Endothelial cell of umbilical vein (primary cell): ENCODE results near the gene ATP8A2. TPM values are rescaled to one million over a fixed set of nuclear protein-coding genes. Genes with fewer than 3 reads are reported as not detected.

Experiments used
- BruUV-seq: library from RNA; stranded (reverse); fragments of 400-500 nt; replicated peaks from 2 replicates; lab custom pipeline; 2021; lab: Mats Ljungman, UMichigan
- CTCF ChIA-PET: fragments of 300-600, 350-600 bp; sonication (Branson Sonifier 250); formaldehyde crosslinking; loops from one replicate; lab custom pipeline; 2021; ENCODE audit warnings: antibody characterized with exemption, inconsistent platforms; lab: Charles Lee
- POLR2A ChIA-PET: fragments of 300-600, 350-600 bp; sonication (Branson Sonifier 250); formaldehyde crosslinking; loops from one replicate; lab custom pipeline; 2021; ENCODE audit warnings: antibody characterized with exemption, inconsistent platforms; lab: Charles Lee
- DNase-seq: peaks from one replicate; pipeline ENCODE4 v3.0.0-alpha.2; 2011; ENCODE audit warnings: low read depth, low spot score
- FAIRE-seq: peaks from 2 replicates; lab custom pipeline; 2011; peaks lifted over from hg19 to GRCh38; lab: Jason Lieb, UNC
- H2AFZ ChIP-seq: 2 replicates; pipeline ENCODE4 v1.6.0; 2012; ENCODE audit warnings: low read depth, low read length, control low read depth, inconsistent platforms
- H3K27ac ChIP-seq: 2 replicates; pipeline ENCODE4 v1.5.1; 2011; ENCODE audit warnings: low read depth, mild to moderate bottlenecking, control low read depth, low read length, moderate library complexity; ENCODE audit not compliant: insufficient read depth
- H3K27me3 ChIP-seq, 2 experiments: 2 replicates each; pipeline versions ENCODE4 v1.6.0 to v1.6.1; 2011; ENCODE audit warnings: low read length in 2 of 2, mixed read lengths in 1 of 2; ENCODE audit not compliant: control insufficient read depth in 2 of 2, insufficient read depth in 2 of 2
- H3K36me3 ChIP-seq, 2 experiments: 2 replicates in 1 of 2; 3 replicates in 1 of 2; pipeline ENCODE4 v1.5.1; 2011; ENCODE audit warnings: low read length in 2 of 2, mild to moderate bottlenecking in 1 of 2, moderate library complexity in 1 of 2; ENCODE audit not compliant: control insufficient read depth in 2 of 2, insufficient read depth in 2 of 2; ENCODE audit errors: extremely low read depth in 1 of 2
- H3K4me1 ChIP-seq: 3 replicates; pipeline ENCODE4 v1.5.1; 2011; ENCODE audit warnings: mild to moderate bottlenecking, low read length; ENCODE audit not compliant: control insufficient read depth, insufficient read depth; ENCODE audit errors: extremely low read depth
- H3K4me2 ChIP-seq: 2 replicates; pipeline ENCODE4 v1.6.1; 2011; ENCODE audit warnings: low read length, control low read depth, mixed read lengths; ENCODE audit not compliant: insufficient read depth
- H3K4me3 ChIP-seq, 3 experiments: fragments of 200-600 bp in 1 of 3; sonication (generic), shearing (Covaris generic) in 1 of 3; replicated peaks in 1 of 3; 2 replicates each; pipeline ENCODE4 v1.5.1; 2011 to 2016; ENCODE audit warnings: control low read depth in 3 of 3, low read length in 3 of 3, mild to moderate bottlenecking in 2 of 3, inconsistent platforms in 1 of 3, low read depth in 1 of 3, moderate library complexity in 1 of 3; ENCODE audit not compliant: insufficient read depth in 1 of 3
- H3K79me2 ChIP-seq: 2 replicates; pipeline ENCODE4 v1.6.0; 2012; ENCODE audit warnings: low read length, inconsistent platforms; ENCODE audit not compliant: control insufficient read depth, insufficient read depth
- H3K9ac ChIP-seq: replicated peaks from 2 replicates; pipeline ENCODE3; 2011; ENCODE audit warnings: low read length, control low read depth; ENCODE audit not compliant: insufficient read depth; ENCODE audit errors: extremely low read depth
- H3K9me1 ChIP-seq: replicated peaks from 3 replicates; pipeline ENCODE4 v1.6.0; 2011; ENCODE audit warnings: mild to moderate bottlenecking, low read length; ENCODE audit not compliant: control insufficient read depth, insufficient read depth; ENCODE audit errors: extremely low read depth
- H3K9me3 ChIP-seq: replicated peaks from 2 replicates; pipeline ENCODE4 v1.5.1; 2012; ENCODE audit warnings: low read length, inconsistent platforms; ENCODE audit not compliant: control insufficient read depth, insufficient read depth
- H4K20me1 ChIP-seq: replicated peaks from 2 replicates; pipeline ENCODE3; 2011; ENCODE audit warnings: mild to moderate bottlenecking, low read length; ENCODE audit not compliant: control insufficient read depth, insufficient read depth; ENCODE audit errors: extremely low read depth
- CTCF ChIP-seq, 2 donors: IDR thresholded peaks; 1 replicate in 1 of 2; 2 replicates in 1 of 2; pipeline ENCODE4 v1.5.1; 2011; ENCODE audit warnings: low read length in 2 of 2, mild to moderate bottlenecking in 2 of 2, moderate library complexity in 2 of 2, control low read depth in 1 of 2, inconsistent platforms in 1 of 2, low read depth in 1 of 2; ENCODE audit not compliant: insufficient read depth in 1 of 2; ENCODE audit errors: extremely low read depth in 1 of 2
- EZH2 ChIP-seq: IDR thresholded peaks from 2 replicates; pipeline ENCODE4 v1.6.1; 2012; ENCODE audit warnings: borderline replicate concordance, low read depth, mild to moderate bottlenecking, moderate library complexity, low read length, inconsistent platforms; ENCODE audit not compliant: severe bottlenecking
- FOS ChIP-seq: IDR thresholded peaks from 2 replicates; pipeline ENCODE4 v1.6.1; 2011; ENCODE audit warnings: mild to moderate bottlenecking, low read length, moderate library complexity, borderline replicate concordance; ENCODE audit not compliant: insufficient read depth
- GATA2 ChIP-seq: IDR thresholded peaks from 2 replicates; pipeline ENCODE4 v1.7.0; 2011; ENCODE audit warnings: low read depth, mild to moderate bottlenecking, moderate library complexity, mixed read lengths, low read length; ENCODE audit not compliant: insufficient read length, insufficient read depth
- JUN ChIP-seq: IDR thresholded peaks from 2 replicates; pipeline ENCODE4 v1.6.1; 2011; ENCODE audit warnings: borderline replicate concordance, low read depth; ENCODE audit not compliant: insufficient read length, insufficient read depth
- MAX ChIP-seq: IDR thresholded peaks from 2 replicates; pipeline ENCODE4 v1.6.1; 2011; ENCODE audit not compliant: insufficient read depth, insufficient read length
- MYC ChIP-seq: IDR thresholded peaks from one replicate; pipeline ENCODE4 v1.6.1; 2011; ENCODE audit warnings: mild to moderate bottlenecking, low read depth, low read length
- POLR2A ChIP-seq: IDR thresholded peaks from 2 replicates; pipeline ENCODE4 v1.6.1; 2012; ENCODE audit warnings: low read depth, mild to moderate bottlenecking, control low read depth, low read length
- POLR2AphosphoS5 ChIP-seq: IDR thresholded peaks from 2 replicates; pipeline ENCODE4 v1.6.1; 2012; ENCODE audit warnings: low read depth, mild to moderate bottlenecking, control low read depth, low read length, moderate library complexity; ENCODE audit not compliant: insufficient read depth
- dilution Hi-C: fragments of 300-500 bp; cut with MboI; formaldehyde crosslinking; loops from one replicate; pipeline ENCODE4 v1.15.0; 2019; ENCODE audit warnings: low sequenced_read_pairs; ENCODE audit not compliant: extremely low pct_ligation_motif_present
- intact Hi-C: fragments of 100-400 bp; cut with micrococcal nuclease; formaldehyde crosslinking; loops from one replicate; pipeline ENCODE4 v1.10.0; 2022
- polyA plus RNA-seq, 4 experiments: library from polyadenylated mRNA; depleted of rRNA in 3 of 4; stranded (reverse) in 3 of 4; unstranded in 1 of 4; fragments of >200 nt; gene quantifications; 2 replicates each; pipeline versions ENCODE4 v1.2.1 to v1.2.3, GENCODE V29; 2011 to 2012; ENCODE audit warnings: missing spikeins in 1 of 4
- total RNA-seq: library from RNA; stranded (reverse); gene quantifications from 2 replicates; pipeline ENCODE4 v1.2.3, GENCODE V29; 2021

ATP8A2 gene
- total and polyA plus RNA-seq, 2 donors (not counting 3 experiments of a cell fraction or from before 2014, with no cell fraction given), result 0.11 to 0.49 TPM

- H3K79me2 ChIP-seq, result no peaks in the 10 kb centered on the region
- intact Hi-C loops (no loop called here), dilution Hi-C loops (no loop called here)
- no peak overlapping the region for H3K27ac ChIP-seq
- peaks cover 1 to 5% of the 10 kb centered on the region in 2 experiments for H3K27me3 ChIP-seq
- POLR2A ChIA-PET, result no interaction called here
- DNase-seq (no peak), FAIRE-seq (no peak)
- no peaks in the 10 kb centered on the region for H3K9me3 ChIP-seq
- H2AFZ ChIP-seq, result no peak overlapping the region
- H3K9me1 ChIP-seq, result no peaks in the 10 kb centered on the region
- CTCF ChIA-PET, result interaction anchor here (0.6 kb wide), 1 partner anchor 12 kb away, joined by 3 read pairs; no protein-coding TSS in a partner anchor
- no peaks in the 10 kb centered on the region for H3K4me1 ChIP-seq
- TF ChIP-seq POLR2AphosphoS5, result no peak
- TF ChIP-seq EZH2, result no peak
- TF ChIP-seq POLR2A, result no peak
- TF ChIP-seq JUN, result no peak
- TF ChIP-seq CTCF (IDR thresholded peaks at IDR 0.05; ENCODE audit: extremely low read depth in 1 of 2, insufficient read depth in 1 of 2, low read depth in 1 of 2, low read length in 2 of 2), result no peak
- no peak for TF ChIP-seq MAX
- no peak for TF ChIP-seq GATA2
- no peak for TF ChIP-seq FOS
- no peak for TF ChIP-seq MYC
- H3K9ac ChIP-seq, result no peak overlapping the region
- no peaks in the 10 kb centered on the region for H3K36me3 ChIP-seq
- no peak overlapping the region for H3K4me2 ChIP-seq
- H3K4me3 ChIP-seq, result no peak overlapping the region
- H4K20me1 ChIP-seq, result no peaks in the 10 kb centered on the region
- BruUV-seq, result no TSS peak
Measured at GRCh38 chr13:25708268-25708667, 336.5 kb downstream of the ATP8A2 start.
